GM18526 (cell line): ENCODE data around the gene TFCP2L1.

ENCODE experiments used
- POLR2A ChIP-seq: IDR thresholded peaks from 3 replicates; pipeline ENCODE4 v1.6.1; 2011; ENCODE audit not compliant: insufficient read length; ENCODE audit errors: extremely low read depth

Gene TFCP2L1

GRCh38 chr2:121284463-121285449, at the start of gene TFCP2L1:
Gene TFCP2L1 (minus strand): TSS chr2:121285202. CDS start chr2:121285109, 93 bp downstream.
- TF ChIP-seq POLR2A, result no peak

GRCh38 chr2:121333834-121334558, 49.0 kb upstream of the TFCP2L1 start:
- TF ChIP-seq POLR2A, result no peak

GRCh38 chr2:121333231-121333630, 48.2 kb upstream of the TFCP2L1 start:
- no peak for TF ChIP-seq POLR2A

GRCh38 chr2:121330921-121331320, 45.9 kb upstream of the TFCP2L1 start:
- TF ChIP-seq POLR2A, result no peak

- no peak for TF ChIP-seq POLR2A
Observed at GRCh38 chr2:121329786-121330185, 44.8 kb upstream of the TFCP2L1 start.

- no peak for TF ChIP-seq POLR2A
Observed at GRCh38 chr2:121326628-121327027, 41.6 kb upstream of the TFCP2L1 start.

- no peak for TF ChIP-seq POLR2A
Observed at GRCh38 chr2:121324601-121325000, 39.6 kb upstream of the TFCP2L1 start.

GRCh38 chr2:121321476-121321875, 36.5 kb upstream of the TFCP2L1 start:
- TF ChIP-seq POLR2A, result no peak

GRCh38 chr2:121319941-121320340, 34.9 kb upstream of the TFCP2L1 start:
- no peak for TF ChIP-seq POLR2A

- TF ChIP-seq POLR2A, result no peak
Observed at GRCh38 chr2:121316986-121317385, 32.0 kb upstream of the TFCP2L1 start.

- TF ChIP-seq POLR2A, result no peak
Observed at GRCh38 chr2:121309801-121310200, 24.8 kb upstream of the TFCP2L1 start.

GRCh38 chr2:121309323-121309722, 24.3 kb upstream of the TFCP2L1 start:
- no peak for TF ChIP-seq POLR2A

- TF ChIP-seq POLR2A, result no peak
Observed at GRCh38 chr2:121307048-121307447, 22.0 kb upstream of the TFCP2L1 start.

GRCh38 chr2:121304941-121305340, 19.9 kb upstream of the TFCP2L1 start:
- no peak for TF ChIP-seq POLR2A

- TF ChIP-seq POLR2A, result no peak
Observed at GRCh38 chr2:121303531-121304263, 18.7 kb upstream of the TFCP2L1 start.
